ENCODE data around the gene CTNNB1. TPM values are rescaled to one million over a fixed set of nuclear protein-coding genes. Genes with fewer than 3 reads are reported as not detected.

The CTNNB1 gene
- total RNA-seq, 2 donors from 2014 or later, result 317 to 595 TPM

DNA sequence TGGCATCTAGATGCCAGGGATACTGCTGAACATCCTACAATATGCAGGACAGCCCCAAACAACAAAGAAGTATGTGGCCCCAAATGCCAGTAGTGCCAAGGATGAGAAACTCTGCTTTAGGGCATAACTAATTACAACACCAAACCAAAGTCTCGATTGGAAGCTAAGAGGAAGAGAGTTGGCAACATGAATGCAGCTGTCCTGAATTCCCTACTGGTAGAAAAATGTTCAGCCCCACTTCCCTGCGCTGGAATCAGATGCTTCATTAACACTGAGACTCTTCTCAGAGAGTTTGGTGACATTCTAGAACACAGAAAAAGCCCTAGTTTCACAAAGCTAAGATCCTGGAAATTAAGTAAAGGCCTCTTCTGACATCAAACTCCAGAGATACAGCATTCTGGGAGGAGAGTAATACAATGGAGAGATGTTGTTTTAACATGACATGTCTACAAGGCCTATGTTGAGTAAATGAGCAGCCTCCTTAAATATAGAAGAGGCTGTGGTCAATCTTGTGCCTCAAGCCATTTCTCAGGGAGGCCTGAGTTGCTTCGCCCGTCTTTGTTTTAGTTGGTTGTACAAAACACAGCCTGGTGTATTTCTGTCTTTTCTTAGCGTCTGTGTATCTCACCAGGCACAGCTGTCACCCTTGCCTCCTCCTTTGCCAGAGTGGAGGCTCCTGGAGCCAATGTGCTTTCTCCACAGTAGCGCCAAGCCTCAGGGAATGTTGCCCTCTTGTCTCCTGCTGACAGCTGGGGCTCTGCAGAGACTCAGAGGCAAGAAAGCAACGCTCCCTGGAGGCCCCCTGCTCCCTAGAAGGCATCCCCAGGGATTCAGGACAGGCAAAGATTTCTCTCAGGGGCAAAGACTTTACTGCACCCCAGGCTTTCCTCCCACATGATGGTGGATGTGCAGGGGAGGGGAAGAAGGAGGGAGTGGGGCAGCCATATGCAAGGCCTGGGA lies 25.1 kb upstream of the CTNNB1 start:
- no peaks in the 10 kb centered on the region for H3K36me3 ChIP-seq
- H3K27me3 ChIP-seq (replicated peaks; ENCODE audit: insufficient read depth), result no peaks in the 10 kb centered on the region
- no peak overlapping the region for H3K27ac ChIP-seq
- DNase-seq (ENCODE audit: low spot score) (no peak), ATAC-seq (ENCODE audit: insufficient number of reproducible peaks, low FRiP score, low read depth) (no peak)
- no peak overlapping the region for H3K4me3 ChIP-seq
- no peaks in the 10 kb centered on the region for H3K9me3 ChIP-seq
- TF ChIP-seq, protein P1, sequence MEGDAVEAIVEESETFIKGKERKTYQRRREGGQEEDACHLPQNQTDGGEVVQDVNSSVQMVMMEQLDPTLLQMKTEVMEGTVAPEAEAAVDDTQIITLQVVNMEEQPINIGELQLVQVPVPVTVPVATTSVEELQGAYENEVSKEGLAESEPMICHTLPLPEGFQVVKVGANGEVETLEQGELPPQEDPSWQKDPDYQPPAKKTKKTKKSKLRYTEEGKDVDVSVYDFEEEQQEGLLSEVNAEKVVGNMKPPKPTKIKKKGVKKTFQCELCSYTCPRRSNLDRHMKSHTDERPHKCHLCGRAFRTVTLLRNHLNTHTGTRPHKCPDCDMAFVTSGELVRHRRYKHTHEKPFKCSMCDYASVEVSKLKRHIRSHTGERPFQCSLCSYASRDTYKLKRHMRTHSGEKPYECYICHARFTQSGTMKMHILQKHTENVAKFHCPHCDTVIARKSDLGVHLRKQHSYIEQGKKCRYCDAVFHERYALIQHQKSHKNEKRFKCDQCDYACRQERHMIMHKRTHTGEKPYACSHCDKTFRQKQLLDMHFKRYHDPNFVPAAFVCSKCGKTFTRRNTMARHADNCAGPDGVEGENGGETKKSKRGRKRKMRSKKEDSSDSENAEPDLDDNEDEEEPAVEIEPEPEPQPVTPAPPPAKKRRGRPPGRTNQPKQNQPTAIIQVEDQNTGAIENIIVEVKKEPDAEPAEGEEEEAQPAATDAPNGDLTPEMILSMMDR (IDR thresholded peaks at IDR 0.05), result no peak
- no peaks in the 10 kb centered on the region for H3K4me1 ChIP-seq (ENCODE audit: control insufficient read depth in 1 of 2, low read depth in 2 of 2)

DNA sequence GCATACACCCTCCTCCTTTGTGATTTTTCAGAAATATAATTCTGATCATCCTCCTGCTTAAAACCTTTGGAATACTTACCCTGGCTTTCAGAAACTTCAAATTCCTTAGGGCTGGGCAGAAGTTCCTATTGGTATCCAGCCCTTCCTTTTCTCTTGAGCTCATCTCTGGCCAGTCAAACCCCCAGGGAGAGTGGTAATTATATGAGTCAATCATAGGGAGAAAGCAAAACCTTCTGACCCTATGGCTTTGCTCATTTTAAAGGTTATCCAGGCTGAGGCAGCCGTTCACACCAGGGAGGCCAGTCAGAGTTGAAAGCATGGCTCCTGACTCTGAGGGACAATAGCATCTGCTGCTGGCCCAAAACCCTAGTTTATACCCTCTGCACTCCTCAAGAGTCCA lies 23.9 kb upstream of the CTNNB1 start:
- TF ChIP-seq, protein P1 (IDR thresholded peaks at IDR 0.05), result no peak
- H3K27me3 ChIP-seq (replicated peaks; ENCODE audit: insufficient read depth), result no peaks in the 10 kb centered on the region
- H3K4me1 ChIP-seq (ENCODE audit: control insufficient read depth in 1 of 2, low read depth in 2 of 2), result no peaks in the 10 kb centered on the region
- no peak overlapping the region for H3K4me3 ChIP-seq
- H3K9me3 ChIP-seq, result no peaks in the 10 kb centered on the region
- no peak overlapping the region for H3K27ac ChIP-seq
- DNase-seq (ENCODE audit: low spot score) (no peak), ATAC-seq (ENCODE audit: insufficient number of reproducible peaks, low FRiP score, low read depth) (no peak)
- H3K36me3 ChIP-seq, result no peaks in the 10 kb centered on the region

DNA sequence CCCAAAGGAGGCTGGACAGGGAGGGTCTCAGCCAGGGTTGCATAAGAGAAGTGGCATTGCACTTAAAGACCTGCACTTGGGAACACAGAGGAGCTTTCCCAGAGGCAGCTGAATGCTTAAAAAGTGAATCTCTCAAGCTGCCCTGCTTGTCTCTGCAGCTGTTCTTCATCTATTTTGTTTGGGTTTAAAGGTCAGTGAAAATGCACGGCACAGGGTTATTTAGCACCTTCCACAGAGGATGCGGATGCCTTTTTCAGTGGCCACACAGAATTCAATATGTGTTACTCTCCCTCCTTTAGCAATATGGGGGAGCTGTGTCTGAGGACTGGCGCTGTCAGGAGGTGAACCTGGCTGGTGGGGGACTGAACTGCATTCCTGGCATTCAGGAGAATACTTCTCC lies 22.7 kb upstream of the CTNNB1 start:
- ATAC-seq (ENCODE audit: insufficient number of reproducible peaks, low FRiP score, low read depth), result no peak
- H3K27ac ChIP-seq, result no peak overlapping the region

DNA sequence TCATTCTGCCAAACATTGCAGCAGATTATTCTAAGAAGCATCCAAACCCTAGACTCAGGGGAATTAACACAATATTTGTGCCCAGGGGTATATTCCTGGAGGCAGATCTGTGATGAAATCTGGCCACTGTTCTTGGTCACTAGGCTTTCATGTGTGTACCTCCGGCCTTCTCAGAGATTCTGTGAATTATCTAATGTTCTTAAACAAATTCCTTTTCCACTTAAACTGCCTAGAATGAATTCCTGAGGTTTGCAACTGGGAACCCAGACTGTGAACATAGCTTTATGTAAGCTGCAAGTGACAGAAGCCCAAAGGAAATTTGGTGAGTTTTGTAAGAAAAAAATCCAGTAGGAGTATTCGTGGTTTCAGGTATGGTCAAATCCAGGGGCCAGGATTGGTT lies 20.7 kb upstream of the CTNNB1 start:
- no peaks in the 10 kb centered on the region for H3K36me3 ChIP-seq
- no peak for DNase-seq (ENCODE audit: low spot score)
- H3K27ac ChIP-seq, result no peak overlapping the region
- no peak for ATAC-seq (ENCODE audit: insufficient number of reproducible peaks, low FRiP score, low read depth)
- TF ChIP-seq, protein P1 (IDR thresholded peaks at IDR 0.05), result no peak
- H3K4me3 ChIP-seq, result no peak overlapping the region
- no peaks in the 10 kb centered on the region for H3K27me3 ChIP-seq (replicated peaks; ENCODE audit: insufficient read depth)
- no peaks in the 10 kb centered on the region for H3K9me3 ChIP-seq
- no peaks in the 10 kb centered on the region for H3K4me1 ChIP-seq (ENCODE audit: control insufficient read depth in 1 of 2, low read depth in 2 of 2)

More for the DNA sequence above, 22.7 kb upstream of the CTNNB1 start:
- H3K4me3 ChIP-seq, result no peak overlapping the region
- no peaks in the 10 kb centered on the region for H3K27me3 ChIP-seq (replicated peaks; ENCODE audit: insufficient read depth)
- TF ChIP-seq, protein P1 (IDR thresholded peaks at IDR 0.05), result no peak
- DNase-seq (ENCODE audit: low spot score), result no peak
- no peaks in the 10 kb centered on the region for H3K9me3 ChIP-seq
- no peaks in the 10 kb centered on the region for H3K36me3 ChIP-seq
- H3K4me1 ChIP-seq (ENCODE audit: control insufficient read depth in 1 of 2, low read depth in 2 of 2), result no peaks in the 10 kb centered on the region

DNA sequence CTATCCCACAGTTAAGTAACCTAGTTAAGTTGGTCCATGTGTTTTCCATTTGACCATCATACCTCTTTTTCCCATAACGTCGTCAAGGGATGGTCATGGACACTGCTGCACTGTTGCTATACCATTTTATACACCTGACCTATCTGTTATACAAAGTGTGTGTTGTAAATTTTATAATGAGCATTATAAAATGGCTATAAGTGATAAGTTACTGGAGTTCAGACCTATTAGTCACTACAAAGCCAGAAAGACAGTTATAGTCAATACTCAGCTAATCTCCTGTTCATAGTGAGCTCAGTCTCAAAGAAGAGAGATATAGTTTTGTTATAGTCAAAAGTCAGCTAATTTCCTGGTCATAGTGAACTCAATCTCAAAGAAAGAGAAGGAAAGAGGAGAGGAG lies 18.9 kb upstream of the CTNNB1 start:
- Histone ChIP-seq H3K4me3 (no peak overlapping the region), H3K9me3 (no peaks in the 10 kb centered on the region), H3K27me3 (replicated peaks; ENCODE audit: insufficient read depth) (no peaks in the 10 kb centered on the region), H3K27ac (no peak overlapping the region), H3K4me1 (ENCODE audit: control insufficient read depth in 1 of 2, low read depth in 2 of 2) (no peaks in the 10 kb centered on the region), H3K36me3 (no peaks in the 10 kb centered on the region)
- ATAC-seq (ENCODE audit: insufficient number of reproducible peaks, low FRiP score, low read depth), result no peak
- TF ChIP-seq, protein P1 (IDR thresholded peaks at IDR 0.05), result no peak
- no peak for DNase-seq (ENCODE audit: low spot score)

Measured in thoracic aorta (tissue), 2 donors.